D721Med (cell line): ENCODE measurements around the gene COL25A1.

Experiments used
- DNase-seq: peaks from one replicate; pipeline ENCODE4 v3.0.0; 2011; ENCODE audit warnings: low spot score; ENCODE audit not compliant: insufficient read length
- FAIRE-seq: peaks from 2 replicates; lab custom pipeline; 2011; peaks lifted over from hg19 to GRCh38; lab: Jason Lieb, UNC
- TF ChIP-seq, protein P1 (sequence below): IDR thresholded peaks from 2 replicates; pipeline ENCODE4 v1.5.1; 2012; ENCODE audit warnings: mild to moderate bottlenecking, control low read depth; ENCODE audit not compliant: insufficient read depth; ENCODE audit errors: missing control alignments

COL25A1 gene

DNA sequence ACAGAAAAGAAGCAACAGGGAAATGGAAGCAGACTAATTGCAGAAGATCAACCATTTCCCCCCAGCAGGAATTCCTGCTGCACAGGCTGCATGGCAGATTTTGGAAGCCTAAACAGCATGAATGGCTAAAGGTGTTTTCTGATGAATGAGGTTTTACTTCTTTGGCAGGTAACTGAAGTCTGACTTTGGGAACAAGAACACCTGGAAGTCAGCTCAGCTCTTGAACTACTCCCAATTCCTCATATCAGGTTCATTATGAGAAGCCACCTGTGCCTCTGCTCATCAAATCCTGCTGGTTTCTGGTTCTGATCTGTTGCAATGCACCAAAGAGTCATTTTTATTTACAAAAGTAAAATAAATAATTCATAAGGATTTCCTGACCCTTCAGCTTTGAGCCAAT is 139.0 kb downstream of the COL25A1 start:
- TF ChIP-seq, protein P1, sequence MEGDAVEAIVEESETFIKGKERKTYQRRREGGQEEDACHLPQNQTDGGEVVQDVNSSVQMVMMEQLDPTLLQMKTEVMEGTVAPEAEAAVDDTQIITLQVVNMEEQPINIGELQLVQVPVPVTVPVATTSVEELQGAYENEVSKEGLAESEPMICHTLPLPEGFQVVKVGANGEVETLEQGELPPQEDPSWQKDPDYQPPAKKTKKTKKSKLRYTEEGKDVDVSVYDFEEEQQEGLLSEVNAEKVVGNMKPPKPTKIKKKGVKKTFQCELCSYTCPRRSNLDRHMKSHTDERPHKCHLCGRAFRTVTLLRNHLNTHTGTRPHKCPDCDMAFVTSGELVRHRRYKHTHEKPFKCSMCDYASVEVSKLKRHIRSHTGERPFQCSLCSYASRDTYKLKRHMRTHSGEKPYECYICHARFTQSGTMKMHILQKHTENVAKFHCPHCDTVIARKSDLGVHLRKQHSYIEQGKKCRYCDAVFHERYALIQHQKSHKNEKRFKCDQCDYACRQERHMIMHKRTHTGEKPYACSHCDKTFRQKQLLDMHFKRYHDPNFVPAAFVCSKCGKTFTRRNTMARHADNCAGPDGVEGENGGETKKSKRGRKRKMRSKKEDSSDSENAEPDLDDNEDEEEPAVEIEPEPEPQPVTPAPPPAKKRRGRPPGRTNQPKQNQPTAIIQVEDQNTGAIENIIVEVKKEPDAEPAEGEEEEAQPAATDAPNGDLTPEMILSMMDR = no peak
- FAIRE-seq = no peak
- no peak for DNase-seq

DNA sequence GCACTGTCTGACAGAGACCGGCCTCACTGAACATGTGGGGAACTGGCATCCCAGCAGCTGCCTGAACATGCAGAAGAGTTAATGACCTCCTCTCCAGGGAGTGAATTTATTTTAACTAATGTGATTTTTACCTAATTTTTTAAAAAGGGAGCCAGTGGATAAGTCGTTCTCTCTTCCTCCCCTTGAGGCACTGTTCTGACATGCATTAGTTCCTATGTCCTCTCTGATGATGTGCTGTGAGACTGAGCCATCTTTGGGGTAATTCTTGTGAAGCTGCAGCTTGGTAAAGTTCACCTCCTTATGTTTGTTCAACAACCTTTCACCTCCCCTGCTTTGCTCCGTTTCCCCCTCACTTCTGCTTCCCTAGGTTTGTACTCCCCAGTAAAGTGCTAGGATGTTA is 139.7 kb downstream of the COL25A1 start:
- DNase-seq = no peak
- FAIRE-seq = no peak
- TF ChIP-seq, protein P1 = no peak

DNA sequence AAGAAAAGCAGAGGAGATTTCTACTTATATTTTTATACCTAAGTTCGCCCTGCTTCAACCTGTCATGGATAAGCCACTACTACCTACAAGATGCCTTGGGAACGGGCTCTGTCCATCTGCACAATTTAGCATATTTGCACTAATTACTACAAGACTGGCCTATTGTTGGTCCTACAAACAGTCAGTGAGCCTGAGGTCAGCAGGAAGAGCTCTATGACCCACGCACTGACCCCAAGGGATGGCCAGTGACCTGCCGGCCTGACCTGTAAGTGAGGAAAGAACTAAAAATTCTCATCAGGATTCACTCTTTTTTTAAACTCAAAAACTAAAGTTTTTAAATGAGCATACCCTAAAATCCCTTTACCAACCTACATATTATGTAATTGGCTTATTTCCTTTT is 142.0 kb downstream of the COL25A1 start:
- TF ChIP-seq, protein P1 = no peak
- FAIRE-seq (no peak), DNase-seq (no peak)

DNA sequence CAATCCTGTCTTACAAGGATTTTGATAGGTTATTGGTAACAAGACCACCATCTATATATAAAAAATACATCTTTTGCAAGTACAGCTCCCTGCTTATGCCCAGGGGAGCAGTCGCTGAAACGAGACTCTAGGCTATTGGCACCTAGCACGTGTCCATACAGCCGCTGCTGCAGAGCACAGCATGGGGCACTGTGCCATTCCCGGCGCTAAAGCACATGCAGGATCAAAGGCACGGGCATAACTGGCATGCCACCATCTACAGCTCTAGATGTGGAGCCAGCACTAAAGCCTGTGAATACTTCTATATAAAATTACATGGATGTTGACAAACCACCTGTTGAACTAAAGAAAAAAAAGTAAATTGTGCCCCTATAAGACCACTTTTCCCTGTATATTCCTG is 144.8 kb downstream of the COL25A1 start:
- TF ChIP-seq, protein P1 = no peak
- FAIRE-seq = no peak
- no peak for DNase-seq

DNA sequence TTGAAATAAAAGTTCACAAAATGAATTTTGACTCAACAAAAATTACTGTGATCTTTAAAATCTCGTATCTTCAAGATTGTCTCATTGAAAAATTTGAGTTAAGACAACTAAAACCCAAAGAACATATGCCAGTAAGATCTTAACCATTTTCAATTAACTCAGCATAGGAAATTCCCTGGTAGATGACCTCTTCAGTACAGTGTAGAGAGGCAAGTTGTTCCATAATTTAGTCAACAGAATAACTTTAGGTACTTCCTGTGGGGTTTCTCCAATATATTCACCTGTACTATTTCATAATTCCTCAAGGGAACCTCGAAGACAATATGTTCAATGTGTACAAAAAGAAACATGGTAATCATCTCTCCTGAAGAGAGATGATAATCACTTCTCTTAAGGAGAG is 145.3 kb downstream of the COL25A1 start:
- DNase-seq (no peak), FAIRE-seq (no peak)
- TF ChIP-seq, protein P1 = no peak

DNA sequence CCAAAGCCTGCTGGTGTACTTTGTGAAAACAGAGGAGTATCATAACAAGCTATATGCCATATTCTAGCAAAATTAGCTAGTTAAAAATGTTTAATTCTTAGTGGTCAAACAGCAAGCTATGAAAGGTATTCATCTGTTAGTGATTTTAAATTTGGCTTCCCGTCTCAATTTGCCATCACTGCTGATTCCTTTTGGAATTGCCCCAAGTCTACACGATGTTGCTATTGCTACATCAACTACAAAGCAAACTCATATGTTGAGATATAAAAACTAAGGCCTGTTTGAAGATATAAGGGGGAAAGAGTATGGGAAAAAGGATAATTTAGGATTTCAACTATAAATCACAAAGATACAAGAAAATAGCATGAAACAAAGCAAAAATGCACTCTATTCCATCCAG is 146.1 kb downstream of the COL25A1 start:
- TF ChIP-seq, protein P1 = no peak
- DNase-seq = no peak
- FAIRE-seq = no peak

DNA sequence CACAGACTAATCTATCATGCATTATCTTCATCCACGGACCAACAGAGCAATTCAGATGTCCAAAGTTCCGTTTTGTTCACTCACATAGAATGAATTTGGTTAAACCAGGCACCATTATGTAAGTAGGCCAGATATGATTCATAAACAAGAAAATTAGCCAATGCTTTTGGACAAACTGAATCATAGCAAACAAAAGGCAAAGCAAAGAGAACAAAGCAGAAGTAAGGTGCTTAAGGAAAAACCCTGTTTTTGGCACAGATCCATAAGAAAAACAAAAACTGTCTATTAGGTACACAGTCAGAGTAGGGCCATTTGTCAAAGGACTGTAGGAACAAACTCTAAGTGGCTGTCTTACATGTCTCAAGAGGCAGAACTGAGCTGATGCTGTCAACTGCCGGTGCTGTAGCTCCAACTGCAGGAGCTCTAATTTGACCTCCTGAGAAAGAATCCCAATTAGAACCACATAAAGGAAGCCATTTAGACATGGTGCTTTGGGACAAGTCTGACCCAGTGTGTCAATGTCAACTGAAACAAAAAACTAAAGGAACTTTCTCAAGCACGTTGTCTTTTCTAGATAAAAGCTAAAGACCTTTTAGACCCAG is 146.7 kb downstream of the COL25A1 start:
- TF ChIP-seq, protein P1 = no peak
- FAIRE-seq = no peak
- no peak for DNase-seq
